Keratinocyte (primary cell): ENCODE results near the gene DPP3. TPM values are rescaled to one million over a fixed set of nuclear protein-coding genes. Genes with fewer than 3 reads are reported as not detected.

Experiments
- DNase-seq: peaks from one replicate; pipeline ENCODE4 v3.0.0-alpha.2; 2011; ENCODE audit warnings: low read depth, missing footprints, low spot score
- FAIRE-seq: peaks from 2 replicates; lab custom pipeline; 2011; peaks lifted over from hg19 to GRCh38; lab: Jason Lieb, UNC
- H2AFZ ChIP-seq: 2 replicates; pipeline ENCODE4 v1.6.0; 2012; ENCODE audit warnings: low read length, control low read depth, inconsistent platforms; ENCODE audit not compliant: control insufficient read depth
- H3K27ac ChIP-seq: 2 replicates; pipeline ENCODE4 v1.5.1; 2011; ENCODE audit warnings: low read length; ENCODE audit not compliant: control insufficient read depth, insufficient read depth
- H3K27me3 ChIP-seq: 3 replicates; pipeline ENCODE4 v1.6.0; 2011; ENCODE audit warnings: low read length; ENCODE audit not compliant: control insufficient read depth, insufficient read depth; ENCODE audit errors: extremely low read depth
- H3K36me3 ChIP-seq, 2 experiments: 2 replicates in 1 of 2; 3 replicates in 1 of 2; pipeline ENCODE4 v1.5.1; 2011; ENCODE audit warnings: low read length in 2 of 2, mild to moderate bottlenecking in 1 of 2; ENCODE audit not compliant: control insufficient read depth in 2 of 2, insufficient read depth in 2 of 2; ENCODE audit errors: extremely low read depth in 1 of 2
- H3K4me1 ChIP-seq: 3 replicates; pipeline ENCODE4 v1.5.1; 2011; ENCODE audit warnings: low read length; ENCODE audit not compliant: control insufficient read depth, insufficient read depth; ENCODE audit errors: extremely low read depth
- H3K4me2 ChIP-seq: 3 replicates; pipeline ENCODE4 v1.6.0; 2011; ENCODE audit warnings: low read depth, low read length; ENCODE audit not compliant: control insufficient read depth, insufficient read depth; ENCODE audit errors: extremely low read depth
- H3K4me3 ChIP-seq, 3 experiments: fragments of 200-600 bp in 1 of 3; sonication (generic) in 1 of 3; 2 replicates in 2 of 3; 3 replicates in 1 of 3; pipeline ENCODE4 v1.5.1; 2011 to 2016; ENCODE audit warnings: low read length in 3 of 3, mild to moderate bottlenecking in 3 of 3, control low read depth in 2 of 3, inconsistent platforms in 1 of 3, low read depth in 1 of 3, mixed read lengths in 1 of 3, mixed run types in 1 of 3, moderate library complexity in 1 of 3; ENCODE audit not compliant: control insufficient read depth in 2 of 3, insufficient read depth in 2 of 3; ENCODE audit errors: extremely low read depth in 1 of 3
- H3K79me2 ChIP-seq: 2 replicates; pipeline ENCODE4 v1.6.0; 2012; ENCODE audit warnings: low read length; ENCODE audit not compliant: control insufficient read depth, insufficient read depth
- H3K9ac ChIP-seq: 3 replicates; pipeline ENCODE4 v1.6.0; 2011; ENCODE audit warnings: low read length; ENCODE audit not compliant: control insufficient read depth, insufficient read depth; ENCODE audit errors: extremely low read depth
- H3K9me1 ChIP-seq: 3 replicates; pipeline ENCODE4 v1.6.0; 2011; ENCODE audit warnings: low read length; ENCODE audit not compliant: control insufficient read depth, insufficient read depth; ENCODE audit errors: extremely low read depth
- H3K9me3 ChIP-seq: 2 replicates; pipeline ENCODE4 v1.5.1; 2012; ENCODE audit warnings: low read depth, low read length; ENCODE audit not compliant: control insufficient read depth
- H4K20me1 ChIP-seq: 3 replicates; pipeline ENCODE4 v1.6.0; 2011; ENCODE audit warnings: low read length; ENCODE audit not compliant: control insufficient read depth, insufficient read depth; ENCODE audit errors: extremely low read depth
- EZH2 ChIP-seq: IDR thresholded peaks from one replicate; pipeline ENCODE4 v1.6.1; 2012; ENCODE audit warnings: inconsistent platforms, mild to moderate bottlenecking, low read length, moderate library complexity
- dilution Hi-C: fragments of 300-500 bp; cut with MboI; formaldehyde crosslinking; loops from one replicate; pipeline ENCODE4 v1.7.0; 2020; ENCODE audit warnings: low sequenced_read_pairs; ENCODE audit not compliant: extremely low pct_ligation_motif_present
- polyA plus RNA-seq, 5 experiments: library from polyadenylated mRNA; depleted of rRNA in 3 of 5; stranded (reverse) in 3 of 5; stranded (forward) in 1 of 5; unstranded in 1 of 5; fragments of >200 nt; gene quantifications; 1 replicate in 1 of 5; 2 replicates in 3 of 5; 3 replicates in 1 of 5; pipeline versions ENCODE4 v1.2.1 to v1.2.3, GENCODE V29; 2011 to 2012; ENCODE audit warnings: missing spikeins in 2 of 5, low read depth in 1 of 5, low replicate concordance in 1 of 5
- TF ChIP-seq, protein P1 (sequence below), 3 experiments: IDR thresholded peaks in 1 of 3; conservative IDR thresholded peaks in 1 of 3; optimal IDR thresholded peaks in 1 of 3; 2 replicates in 2 of 3; 3 replicates in 1 of 3; pipeline versions ENCODE3 to v1.5.1; 2011; ENCODE audit warnings: low read length in 3 of 3, mild to moderate bottlenecking in 3 of 3, moderate library complexity in 2 of 3, control low read depth in 1 of 3, inconsistent platforms in 1 of 3; ENCODE audit not compliant: insufficient read depth in 2 of 3; ENCODE audit errors: extremely low read depth in 1 of 3

The DPP3 gene
- polyA plus RNA-seq, 1 donor (not counting 4 experiments of a cell fraction or from before 2014, with no cell fraction given), result 57.9 TPM

DNA sequence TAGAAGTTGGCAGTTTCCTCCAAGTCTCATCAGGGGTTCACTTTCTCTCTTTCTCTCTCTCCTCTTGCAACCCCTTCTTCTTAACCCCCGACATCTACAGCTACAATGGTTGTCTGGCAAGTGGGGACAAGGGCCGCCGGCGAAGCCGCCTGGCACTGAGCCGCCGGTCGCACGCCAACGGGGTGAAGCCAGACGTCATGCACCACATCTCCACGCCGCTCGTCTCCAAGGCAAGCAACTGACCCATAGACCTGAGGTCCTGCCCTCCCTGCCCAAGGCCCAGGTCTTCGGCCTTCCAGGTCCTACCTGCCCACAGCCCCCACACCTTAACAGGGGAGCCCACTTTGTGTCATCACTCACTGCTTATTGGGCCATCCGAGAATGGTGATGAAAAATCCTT, 9.1 kb upstream of the DPP3 start:
- peaks cover 7 to 13% of the 10 kb centered on the region in 2 experiments for H3K36me3 ChIP-seq
- dilution Hi-C loops, result no loop called here
- no peak for FAIRE-seq

DNA sequence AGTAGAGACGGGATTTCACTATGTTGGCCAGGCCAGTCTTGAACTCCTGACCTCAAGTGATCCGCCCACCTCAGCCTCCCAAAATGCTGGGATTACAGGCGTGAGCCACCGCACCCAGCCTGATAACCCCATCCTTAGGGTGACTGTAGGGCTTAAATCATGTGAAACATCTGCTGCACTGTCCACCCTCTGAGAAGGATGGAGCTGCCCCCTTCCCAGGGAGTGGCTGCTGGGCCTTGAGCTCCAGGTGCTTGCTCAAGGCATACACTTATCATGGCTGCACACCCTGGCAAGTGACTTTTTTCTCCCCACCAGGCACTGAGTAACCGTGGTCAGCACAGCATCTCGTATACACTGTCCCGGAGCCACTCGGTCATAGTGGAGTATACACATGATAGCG, 8.2 kb upstream of the DPP3 start:
- no peaks in the 10 kb centered on the region for H3K79me2 ChIP-seq
- dilution Hi-C loops, result no loop called here
- H3K36me3 ChIP-seq, result peaks cover 7 to 13% of the 10 kb centered on the region in 2 experiments
- H3K4me1 ChIP-seq, result peaks cover 14% of the 10 kb centered on the region
- DNase-seq, result no peak
- FAIRE-seq, result no peak
- no peak overlapping the region for H3K27ac ChIP-seq
- no peaks in the 10 kb centered on the region for H4K20me1 ChIP-seq
- H3K9me1 ChIP-seq, result no peaks in the 10 kb centered on the region
- no peaks in the 10 kb centered on the region for H3K9me3 ChIP-seq
- H3K4me2 ChIP-seq, result no peak overlapping the region
- no peak overlapping the region for H2AFZ ChIP-seq
- H3K9ac ChIP-seq, result no peak overlapping the region
- TF ChIP-seq EZH2, result no peak
- TF ChIP-seq, protein P1, sequence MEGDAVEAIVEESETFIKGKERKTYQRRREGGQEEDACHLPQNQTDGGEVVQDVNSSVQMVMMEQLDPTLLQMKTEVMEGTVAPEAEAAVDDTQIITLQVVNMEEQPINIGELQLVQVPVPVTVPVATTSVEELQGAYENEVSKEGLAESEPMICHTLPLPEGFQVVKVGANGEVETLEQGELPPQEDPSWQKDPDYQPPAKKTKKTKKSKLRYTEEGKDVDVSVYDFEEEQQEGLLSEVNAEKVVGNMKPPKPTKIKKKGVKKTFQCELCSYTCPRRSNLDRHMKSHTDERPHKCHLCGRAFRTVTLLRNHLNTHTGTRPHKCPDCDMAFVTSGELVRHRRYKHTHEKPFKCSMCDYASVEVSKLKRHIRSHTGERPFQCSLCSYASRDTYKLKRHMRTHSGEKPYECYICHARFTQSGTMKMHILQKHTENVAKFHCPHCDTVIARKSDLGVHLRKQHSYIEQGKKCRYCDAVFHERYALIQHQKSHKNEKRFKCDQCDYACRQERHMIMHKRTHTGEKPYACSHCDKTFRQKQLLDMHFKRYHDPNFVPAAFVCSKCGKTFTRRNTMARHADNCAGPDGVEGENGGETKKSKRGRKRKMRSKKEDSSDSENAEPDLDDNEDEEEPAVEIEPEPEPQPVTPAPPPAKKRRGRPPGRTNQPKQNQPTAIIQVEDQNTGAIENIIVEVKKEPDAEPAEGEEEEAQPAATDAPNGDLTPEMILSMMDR (optimal IDR thresholded peaks at IDR 0.05 in 1 of 3, IDR thresholded peaks at IDR 0.05 in 1 of 3, conservative IDR thresholded peaks at IDR 0.05 in 1 of 3; ENCODE audit: extremely low read depth in 1 of 3, insufficient read depth in 2 of 3, low read length in 3 of 3), result no peak
- H3K4me3 ChIP-seq, result no peak overlapping the region
- H3K27me3 ChIP-seq, result no peaks in the 10 kb centered on the region

More for the DNA sequence above, 9.1 kb upstream of the DPP3 start:
- no peak overlapping the region for H2AFZ ChIP-seq
- no peak overlapping the region for H3K4me2 ChIP-seq
- TF ChIP-seq, protein P1 (optimal IDR thresholded peaks at IDR 0.05 in 1 of 3, IDR thresholded peaks at IDR 0.05 in 1 of 3, conservative IDR thresholded peaks at IDR 0.05 in 1 of 3; ENCODE audit: extremely low read depth in 1 of 3, insufficient read depth in 2 of 3, low read length in 3 of 3), result no peak
- TF ChIP-seq EZH2, result no peak
- H4K20me1 ChIP-seq, result no peaks in the 10 kb centered on the region
- H3K27me3 ChIP-seq, result no peaks in the 10 kb centered on the region
- DNase-seq, result no peak
- no peak overlapping the region for H3K27ac ChIP-seq
- H3K9me3 ChIP-seq, result no peaks in the 10 kb centered on the region
- H3K9me1 ChIP-seq, result no peaks in the 10 kb centered on the region
- H3K4me3 ChIP-seq, result no peak overlapping the region
- no peaks in the 10 kb centered on the region for H3K79me2 ChIP-seq
- no peak overlapping the region for H3K9ac ChIP-seq
- peaks cover 14% of the 10 kb centered on the region for H3K4me1 ChIP-seq
